22Rv1 (cell line): ENCODE measurements around the gene HEATR3.

Source experiments
- CTCF ChIP-seq: fragments of 450-650 bp; IDR thresholded peaks from 2 replicates; pipeline ENCODE4 v1.5.1; 2017; ENCODE audit warnings: mild to moderate bottlenecking
- ZFX ChIP-seq: fragments of 450-650 bp; IDR thresholded peaks from 2 replicates; pipeline ENCODE4 v1.6.1; 2017; ENCODE audit warnings: antibody characterized with exemption, borderline replicate concordance

- peak; percentile 100 for TF ChIP-seq CTCF
- TF ChIP-seq ZFX = no peak
These were observed 40.9 kb upstream of the HEATR3 start, which contains the start of gene CNEP1R1 for GRCh38 chr16:50024684-50025536.
